RPMI8226 (cell line): ENCODE data around the gene SMCO4.

Experiments used
- DNase-seq: peaks from one replicate; pipeline ENCODE4 v3.0.0-alpha.2; 2015

Gene SMCO4

DNA sequence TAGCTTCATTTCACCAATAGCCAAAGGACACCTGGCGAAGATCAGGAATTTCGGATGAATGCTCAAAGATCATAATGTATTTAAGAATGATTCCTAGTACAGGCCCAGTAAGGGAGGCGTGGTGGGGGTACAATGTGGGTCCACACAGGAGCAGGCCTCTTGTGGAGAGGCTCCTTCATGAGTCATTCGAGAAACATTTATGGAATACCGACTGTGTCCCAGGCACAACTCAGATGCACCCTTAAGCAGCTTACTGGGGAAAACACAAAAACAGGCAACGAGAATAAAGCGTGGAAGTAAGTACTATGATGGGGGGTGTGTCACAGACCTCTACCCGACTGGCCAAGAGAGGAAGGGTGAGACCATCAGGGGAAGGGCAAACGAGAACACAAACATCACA, 44.5 kb downstream of the SMCO4 start:
- no peak for DNase-seq

- no peak for DNase-seq
Observed at GRCh38 chr11:93498161-93498560, 45.0 kb downstream of the SMCO4 start.

DNA sequence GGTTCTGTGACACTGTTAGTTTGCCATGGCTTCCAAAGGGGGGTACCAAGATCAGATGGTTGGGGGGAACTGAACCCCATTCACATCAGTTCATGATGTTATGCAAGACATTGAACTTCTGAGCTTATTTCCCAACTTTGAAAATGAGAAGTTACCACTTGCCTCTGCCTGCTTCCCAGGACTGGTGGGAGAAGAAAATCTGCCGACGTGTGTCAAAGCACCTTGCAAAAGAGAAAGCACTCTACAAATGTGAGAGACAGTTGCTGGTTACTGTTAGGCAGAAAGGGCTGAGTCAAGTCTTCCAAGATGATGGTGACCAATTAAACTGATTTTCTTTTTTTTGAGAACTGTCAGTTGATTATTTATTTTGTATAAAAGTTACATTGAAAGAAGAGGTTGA, 45.6 kb downstream of the SMCO4 start:
- DNase-seq, result peak; percentile 13

GRCh38 chr11:93494357-93494756, 48.8 kb downstream of the SMCO4 start:
- DNase-seq, result no peak

DNA sequence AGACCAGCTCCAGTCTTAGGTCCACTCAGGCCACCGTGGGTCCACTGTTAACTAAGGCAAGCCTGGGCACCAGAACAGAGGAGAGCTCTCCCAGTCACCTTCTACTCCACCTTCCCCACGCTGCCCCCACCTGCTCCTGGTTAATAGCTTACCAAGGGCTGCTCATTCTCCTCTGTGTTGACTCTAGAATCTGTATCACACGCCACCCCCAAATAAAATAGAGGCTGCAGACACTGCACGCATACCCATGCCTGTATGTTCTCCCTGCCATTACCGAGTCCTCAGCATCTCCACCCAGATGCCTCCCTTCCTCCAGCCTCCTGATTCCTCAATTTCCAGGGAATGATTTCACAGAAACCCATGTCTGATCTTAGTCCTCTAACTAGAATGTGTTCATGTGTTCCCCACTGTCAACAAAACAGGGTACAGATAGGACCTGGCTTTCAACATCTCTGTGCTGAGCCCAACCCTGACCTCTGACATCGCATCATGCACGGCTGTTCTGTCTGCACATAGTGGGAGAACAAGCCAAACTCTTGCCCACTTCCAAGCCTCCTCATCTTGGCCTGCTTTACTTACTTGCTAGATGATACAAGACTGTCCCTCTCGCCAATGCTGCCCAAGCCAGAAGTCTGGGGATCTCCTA, 49.8 kb downstream of the SMCO4 start:
- no peak for DNase-seq

DNA sequence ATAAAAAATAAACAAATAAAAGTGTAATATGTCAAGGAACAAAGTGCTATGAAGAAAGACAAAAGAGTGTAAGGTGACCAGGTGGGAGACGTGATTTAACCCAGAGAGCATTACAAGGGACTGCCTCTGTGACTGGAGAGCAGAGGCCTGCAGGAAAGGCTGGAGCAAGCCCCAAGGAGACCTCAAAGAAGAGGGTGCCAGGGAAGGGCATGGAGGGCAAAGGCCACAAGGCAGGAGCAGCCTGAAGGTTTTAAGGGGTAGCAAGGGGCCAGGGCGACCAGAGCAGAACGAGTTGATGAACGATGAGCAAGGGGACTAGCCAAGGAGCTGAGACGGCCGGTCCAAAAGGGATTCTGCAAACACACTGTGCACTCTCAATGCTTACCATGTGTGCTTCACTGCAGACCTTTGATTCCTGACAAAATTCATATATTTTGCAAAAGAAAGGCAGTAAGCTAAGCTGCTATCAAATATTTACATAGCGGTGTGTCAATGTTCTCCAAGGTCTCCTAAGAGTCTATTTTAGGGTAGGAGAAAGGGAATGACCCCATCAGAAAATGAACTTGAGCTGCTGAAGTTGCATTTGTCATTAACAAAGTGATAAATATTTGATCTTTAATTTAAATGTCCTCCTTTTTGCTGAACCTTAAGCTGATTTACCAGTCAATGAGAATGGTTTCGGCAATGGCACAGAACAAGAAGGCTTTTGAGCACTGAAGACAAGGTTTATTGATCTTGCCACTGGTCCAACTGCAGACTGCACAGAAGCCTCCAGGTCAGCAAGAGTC, 50.5 kb downstream of the SMCO4 start:
- DNase-seq, result no peak

GRCh38 chr11:93491973-93492372, 51.2 kb downstream of the SMCO4 start:
- DNase-seq, result no peak

DNA sequence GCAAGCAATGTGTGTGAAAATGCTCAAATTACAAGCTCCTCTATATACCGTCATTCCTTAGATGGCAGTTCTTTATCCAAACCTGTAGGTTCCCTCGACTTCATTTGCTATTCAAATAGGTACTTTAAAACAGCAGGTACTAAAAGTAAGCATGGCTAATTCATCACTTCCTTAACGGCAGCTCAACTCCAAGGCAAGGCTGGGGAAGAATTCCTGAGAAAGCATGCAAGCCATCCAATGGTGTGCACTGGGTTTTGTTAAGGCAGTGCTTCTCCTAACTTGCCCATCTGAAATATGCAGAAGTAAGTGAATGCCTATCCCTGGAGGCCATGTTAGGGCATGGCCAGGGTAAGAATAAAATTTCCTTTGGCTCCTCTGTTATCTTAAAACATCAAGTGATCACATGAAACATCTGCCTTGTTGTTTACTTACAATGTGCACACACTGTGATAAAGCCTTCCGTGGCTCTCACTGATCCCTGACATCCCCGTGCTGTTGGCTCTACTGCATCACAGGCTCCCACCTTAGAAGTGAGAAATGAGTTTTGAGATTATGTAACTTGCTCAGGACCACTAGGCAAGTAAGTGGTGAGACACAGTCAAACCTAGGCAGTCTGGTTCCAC, 52.1 kb downstream of the SMCO4 start:
- no peak for DNase-seq

DNA sequence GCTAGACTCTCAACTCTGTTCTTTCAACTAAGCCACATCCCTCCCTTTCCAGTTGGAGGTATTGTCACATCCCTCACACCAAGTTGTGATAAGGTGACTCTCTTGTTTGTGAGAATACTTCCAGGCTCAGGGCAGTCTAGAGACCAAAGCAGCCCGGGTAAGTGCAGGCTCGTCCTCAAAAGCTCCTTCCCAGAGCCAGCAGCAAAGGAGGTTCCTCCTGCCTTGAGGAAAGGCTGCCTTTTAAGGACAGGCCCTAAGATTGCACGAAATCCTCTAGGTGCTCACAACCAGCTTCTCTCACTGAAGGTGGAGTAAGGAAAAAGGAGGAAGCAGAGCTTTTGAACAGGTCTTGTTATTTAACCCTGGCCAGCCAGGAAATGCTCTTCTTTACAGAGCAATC, 53.4 kb downstream of the SMCO4 start:
- no peak for DNase-seq

GRCh38 chr11:93487032-93487483, 56.1 kb downstream of the SMCO4 start:
- no peak for DNase-seq

- no peak for DNase-seq
Observed at GRCh38 chr11:93485983-93486382, 57.2 kb downstream of the SMCO4 start.

DNA sequence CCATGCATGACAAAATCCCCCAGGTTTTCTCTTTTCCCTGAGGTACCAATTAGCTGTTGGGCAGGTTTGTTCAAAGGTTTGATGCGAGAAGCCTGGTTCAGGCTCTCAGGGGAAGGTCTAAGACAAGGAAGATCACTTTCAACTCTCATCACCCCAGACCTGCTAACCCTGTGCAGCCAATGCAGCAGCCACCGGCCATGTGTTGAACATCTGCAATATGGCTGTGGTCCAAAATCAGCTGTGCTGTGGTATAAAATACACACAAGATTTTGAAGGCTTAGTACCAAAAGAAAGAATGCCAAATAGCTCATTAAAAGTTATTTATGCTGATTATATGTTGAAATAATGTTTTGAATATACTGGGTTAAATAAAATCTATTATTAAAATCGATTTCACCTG, 58.5 kb downstream of the SMCO4 start:
- no peak for DNase-seq

DNA sequence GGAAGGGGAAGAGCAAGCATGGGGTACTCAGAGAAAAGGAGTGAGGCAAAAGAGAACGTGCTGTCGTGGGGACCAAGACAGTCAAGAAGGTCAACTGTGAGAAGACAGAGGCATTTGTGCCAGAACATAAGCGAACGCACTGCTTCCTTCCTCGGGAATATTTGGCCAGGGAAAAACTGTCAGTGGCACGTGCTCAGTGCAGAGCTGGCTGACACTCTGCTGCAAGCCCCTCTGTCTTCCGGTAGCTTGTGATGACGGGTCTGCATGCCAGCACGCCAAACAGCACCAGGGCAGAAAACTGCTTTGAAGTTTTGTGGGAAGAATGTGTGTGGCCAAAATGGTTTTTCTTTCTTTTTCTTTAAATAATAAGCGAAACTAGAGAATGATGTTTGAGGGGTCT, 60.6 kb downstream of the SMCO4 start:
- DNase-seq, result no peak

DNA sequence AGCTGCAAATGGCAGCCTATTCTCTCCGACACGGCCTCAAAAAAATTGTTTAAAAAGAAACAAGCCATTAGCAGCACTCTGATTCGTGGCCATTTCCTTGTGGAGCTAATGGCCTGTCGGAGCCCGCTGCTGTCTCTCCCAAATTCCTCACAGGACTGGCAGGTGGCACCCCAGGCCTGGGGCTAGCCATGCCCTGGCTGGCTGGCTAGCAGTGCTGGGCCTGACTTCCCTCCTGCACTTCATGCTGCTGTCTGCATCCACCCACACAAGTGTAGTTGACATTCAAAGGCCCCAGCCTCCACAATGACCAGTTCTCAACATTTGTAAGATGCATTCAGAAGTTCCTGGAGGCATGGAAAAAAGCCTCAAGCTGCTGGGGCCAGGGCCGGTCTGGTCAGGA, 61.5 kb downstream of the SMCO4 start:
- no peak for DNase-seq

- DNase-seq, result no peak
Observed at GRCh38 chr11:93481279-93481678, 61.9 kb downstream of the SMCO4 start.

GRCh38 chr11:93480756-93481155, 62.4 kb downstream of the SMCO4 start:
- DNase-seq, result no peak

DNA sequence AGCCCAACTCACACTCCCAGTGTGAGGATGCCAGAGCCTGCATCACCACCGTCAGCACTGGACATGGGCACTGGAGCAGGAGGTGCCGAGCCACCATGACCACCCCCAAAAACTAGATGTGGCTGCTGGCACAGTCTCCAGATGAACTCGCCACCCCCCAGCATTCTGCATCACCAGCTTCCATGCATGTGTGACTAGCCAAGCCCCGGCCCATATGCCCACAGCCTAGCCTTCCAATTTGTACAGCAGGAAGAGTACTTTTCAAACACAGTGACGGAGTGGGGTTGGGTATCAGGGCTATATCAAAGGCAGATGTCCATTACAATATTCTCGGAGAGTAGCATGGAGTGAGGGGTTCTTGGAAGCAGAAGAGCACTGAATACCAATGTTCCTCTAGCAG, 62.9 kb downstream of the SMCO4 start:
- DNase-seq, result no peak

DNA sequence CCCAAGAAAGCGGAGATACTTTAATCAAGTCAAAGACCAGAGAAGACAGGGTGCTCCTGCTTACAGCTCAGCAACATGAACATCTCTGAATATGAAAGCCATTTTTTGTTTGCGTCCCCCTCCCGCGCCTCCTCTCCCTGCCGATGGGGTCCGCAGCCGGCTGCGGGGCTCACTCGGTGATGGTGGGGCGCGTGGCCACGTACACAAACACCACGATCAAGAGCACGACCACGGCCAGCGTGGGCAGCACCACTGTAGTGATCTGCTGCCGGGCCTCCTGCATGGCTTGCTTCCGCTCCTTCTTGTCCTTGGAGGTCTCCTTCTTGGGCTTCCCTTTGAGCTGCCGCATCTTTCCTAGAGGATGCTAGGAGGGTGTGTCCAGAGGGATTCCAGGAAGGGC, 64.3 kb downstream of the SMCO4 start:
- DNase-seq, result no peak

DNA sequence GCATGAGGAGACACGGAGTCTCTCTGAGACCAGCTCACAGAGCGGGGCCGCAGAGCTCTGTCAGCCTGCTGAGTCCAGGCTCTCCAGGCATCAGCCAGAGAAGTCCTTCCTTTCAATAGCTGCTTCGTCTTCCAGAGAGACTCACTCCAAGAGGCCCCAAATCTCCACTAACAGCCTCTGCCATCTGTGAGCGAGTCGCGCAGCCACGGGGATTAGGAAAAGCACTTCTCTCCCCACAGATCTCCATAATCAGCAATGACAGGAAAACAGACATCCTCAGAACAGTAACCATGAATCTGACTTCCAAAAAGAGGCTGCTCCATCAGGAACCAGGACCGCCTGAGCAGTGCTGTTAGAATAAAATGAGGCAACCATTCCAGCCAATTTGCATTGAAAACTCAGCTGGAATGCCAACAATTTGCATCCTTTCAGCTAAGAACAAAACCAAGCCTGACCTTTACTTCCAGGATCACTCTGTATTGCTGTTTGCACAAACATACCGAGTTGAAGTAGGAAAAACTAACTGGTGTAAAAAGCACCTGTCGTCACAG, 65.4 kb downstream of the SMCO4 start:
- no peak for DNase-seq

GRCh38 chr11:93476796-93477195, 66.4 kb downstream of the SMCO4 start:
- DNase-seq, result no peak

DNA sequence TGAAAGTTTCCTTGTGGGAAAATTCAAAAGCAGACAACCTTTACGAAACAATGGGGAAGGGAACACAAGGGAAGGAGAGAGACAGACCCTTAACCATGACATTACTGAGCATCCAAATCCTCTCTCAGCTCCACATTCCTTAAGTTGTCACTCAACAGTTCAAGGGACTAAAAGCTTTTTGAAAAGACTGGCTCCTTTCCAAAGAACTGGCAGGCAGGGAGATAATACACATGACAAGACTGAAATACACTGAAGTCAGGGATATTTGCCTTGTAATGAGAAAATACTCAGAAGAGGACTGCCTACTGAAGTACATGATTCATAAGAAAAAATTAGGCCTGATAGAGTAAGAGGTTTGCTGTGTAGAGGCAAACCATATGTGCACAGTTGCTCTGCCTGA, 69.1 kb downstream of the SMCO4 start:
- no peak for DNase-seq

GRCh38 chr11:93468290-93468689, 74.9 kb downstream of the SMCO4 start:
- no peak for DNase-seq

DNA sequence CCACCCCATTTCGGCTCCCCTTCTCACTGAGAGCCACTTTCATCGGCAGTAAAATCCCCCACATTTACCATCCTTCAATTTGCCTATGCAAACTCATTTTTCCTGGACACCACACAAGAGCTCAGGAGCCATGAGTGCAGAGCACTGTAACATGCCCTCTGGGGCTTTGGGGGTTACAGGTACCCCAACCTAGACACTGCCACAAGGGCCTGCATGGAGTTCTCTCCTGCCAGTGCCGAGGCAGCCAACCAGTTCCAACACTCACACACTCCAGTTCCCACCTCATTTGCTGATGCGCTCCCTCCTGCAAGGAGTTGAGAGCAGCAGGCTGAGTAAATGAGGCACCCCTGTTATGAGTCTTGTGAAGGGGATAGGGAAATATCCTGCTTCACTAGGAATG, 76.1 kb downstream of the SMCO4 start:
- DNase-seq, result no peak
